Retina (tissue), 1 donor: ENCODE data around the gene WRAP53.

Experiments used
- DNase-seq: peaks from one replicate; pipeline ENCODE4 v3.0.0-alpha.2; 2016

Gene WRAP53

GRCh38 chr17:7710301-7710700, 22.0 kb downstream of the WRAP53 start:
- no peak for DNase-seq

- no peak for DNase-seq
Observed at GRCh38 chr17:7711051-7711755, 22.9 kb downstream of the WRAP53 start.

GRCh38 chr17:7712111-7712771, 24.0 kb downstream of the WRAP53 start:
- DNase-seq: peak; percentile 84

- DNase-seq: no peak
Observed at GRCh38 chr17:7713782-7714181, 25.5 kb downstream of the WRAP53 start.

GRCh38 chr17:7714721-7715594, 26.7 kb downstream of the WRAP53 start:
- DNase-seq: peak; percentile 36

GRCh38 chr17:7715936-7716886, 27.9 kb downstream of the WRAP53 start:
- DNase-seq: peak; percentile 19

GRCh38 chr17:7716901-7717755, 28.9 kb downstream of the WRAP53 start, which contains the start of gene DNAH2:
Gene DNAH2 (plus strand): TSS chr17:7717744. CDS start chr17:7719735, 1,991 bp downstream.
- DNase-seq: peak; percentile 99

- DNase-seq: peak; percentile 58
Observed at GRCh38 chr17:7717756-7718350, 29.6 kb downstream of the WRAP53 start.

GRCh38 chr17:7719661-7720060, 31.4 kb downstream of the WRAP53 start:
- DNase-seq: no peak

GRCh38 chr17:7720125-7720524, 31.8 kb downstream of the WRAP53 start:
- no peak for DNase-seq

- no peak for DNase-seq
Observed at GRCh38 chr17:7721612-7722011, 33.3 kb downstream of the WRAP53 start.

- DNase-seq: no peak
Observed at GRCh38 chr17:7727886-7728285, 39.6 kb downstream of the WRAP53 start.

GRCh38 chr17:7729816-7730215, 41.5 kb downstream of the WRAP53 start:
- no peak for DNase-seq

- no peak for DNase-seq
Observed at GRCh38 chr17:7732981-7733539, 44.8 kb downstream of the WRAP53 start.

GRCh38 chr17:7737601-7738000, 49.3 kb downstream of the WRAP53 start:
- no peak for DNase-seq

- DNase-seq: no peak
Observed at GRCh38 chr17:7739746-7740145, 51.5 kb downstream of the WRAP53 start.

- no peak for DNase-seq
Observed at GRCh38 chr17:7740481-7741001, 52.3 kb downstream of the WRAP53 start.

- DNase-seq: no peak
Observed at GRCh38 chr17:7742729-7743128, 54.5 kb downstream of the WRAP53 start.

- DNase-seq: no peak
Observed at GRCh38 chr17:7744416-7744815, 56.1 kb downstream of the WRAP53 start.
